AG04450 (cell line): ENCODE data around the gene TTC34. TPM values are rescaled to one million over a fixed set of nuclear protein-coding genes. Genes with fewer than 3 reads are reported as not detected.

Experiments
- CTCF ChIA-PET: fragments of 300-600, 350-600 bp; formaldehyde crosslinking; extraction: SDS; loops from one replicate; lab custom pipeline; 2022; ENCODE audit warnings: antibody characterized with exemption, inconsistent platforms; lab: Charles Lee
- POLR2A ChIA-PET: fragments of 350-600 bp; formaldehyde crosslinking; extraction: SDS; loops from one replicate; lab custom pipeline; 2021; ENCODE audit warnings: antibody characterized with exemption, inconsistent platforms; lab: Yijun Ruan, JAX
- DNase-seq: peaks from one replicate; pipeline ENCODE4 v3.0.0-alpha.2; 2011; ENCODE audit warnings: low read depth, low spot score
- H3K27ac ChIP-seq: one replicate; pipeline ENCODE4 v1.5.1; 2012; ENCODE audit warnings: low read depth, low read length, control low read depth
- H3K27me3 ChIP-seq: one replicate; pipeline ENCODE4 v1.6.0; 2012; ENCODE audit warnings: low read length; ENCODE audit not compliant: control insufficient read depth, insufficient read depth
- H3K4me3 ChIP-seq: 2 replicates; pipeline ENCODE4 v1.5.1; 2011; ENCODE audit warnings: mild to moderate bottlenecking, low read depth, low read length, control low read depth
- H3K9me3 ChIP-seq: 2 replicates; pipeline ENCODE4 v1.5.1; 2012; ENCODE audit warnings: low read length; ENCODE audit not compliant: control insufficient read depth, insufficient read depth
- polyA plus RNA-seq: library from polyadenylated mRNA; depleted of rRNA; stranded (reverse); fragments of >200 nt; gene quantifications from 2 replicates; pipeline ENCODE4 v1.2.3, GENCODE V29; 2011
- TF ChIP-seq, protein P1 (sequence below): IDR thresholded peaks from 2 replicates; pipeline ENCODE4 v1.5.1; 2011; ENCODE audit warnings: low read depth, low read length, control low read depth, inconsistent platforms

Gene TTC34
- polyA plus RNA-seq, 1 experiment: 0.06 TPM

DNA sequence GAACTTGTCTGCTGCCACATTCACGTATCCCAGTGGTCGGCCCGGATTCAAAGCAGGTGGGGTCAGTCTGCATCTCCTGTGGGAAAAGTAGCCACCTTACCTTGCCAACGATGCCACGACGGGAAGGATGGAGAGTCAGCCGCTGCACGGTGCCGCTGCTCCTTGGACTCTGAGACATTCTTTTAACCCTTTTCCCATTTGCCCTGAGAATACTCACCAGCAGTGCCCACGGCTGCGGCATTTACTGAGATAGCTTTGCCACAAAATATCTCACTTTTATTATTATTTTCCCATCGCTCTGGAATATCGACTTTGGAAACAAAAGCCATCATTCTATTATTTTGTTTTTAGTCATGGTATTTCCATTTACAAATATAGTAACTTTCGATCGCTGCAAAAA lies 15.3 kb upstream of the TTC34 start:
- Histone ChIP-seq H3K9me3 (peaks cover 91% of the 10 kb centered on the region), H3K27ac (no peak overlapping the region), H3K4me3 (no peak overlapping the region), H3K27me3 (no peaks in the 10 kb centered on the region)
- no peak for DNase-seq
- ChIA-PET CTCF (no interaction called here), POLR2A (no interaction called here)
- TF ChIP-seq, protein P1, sequence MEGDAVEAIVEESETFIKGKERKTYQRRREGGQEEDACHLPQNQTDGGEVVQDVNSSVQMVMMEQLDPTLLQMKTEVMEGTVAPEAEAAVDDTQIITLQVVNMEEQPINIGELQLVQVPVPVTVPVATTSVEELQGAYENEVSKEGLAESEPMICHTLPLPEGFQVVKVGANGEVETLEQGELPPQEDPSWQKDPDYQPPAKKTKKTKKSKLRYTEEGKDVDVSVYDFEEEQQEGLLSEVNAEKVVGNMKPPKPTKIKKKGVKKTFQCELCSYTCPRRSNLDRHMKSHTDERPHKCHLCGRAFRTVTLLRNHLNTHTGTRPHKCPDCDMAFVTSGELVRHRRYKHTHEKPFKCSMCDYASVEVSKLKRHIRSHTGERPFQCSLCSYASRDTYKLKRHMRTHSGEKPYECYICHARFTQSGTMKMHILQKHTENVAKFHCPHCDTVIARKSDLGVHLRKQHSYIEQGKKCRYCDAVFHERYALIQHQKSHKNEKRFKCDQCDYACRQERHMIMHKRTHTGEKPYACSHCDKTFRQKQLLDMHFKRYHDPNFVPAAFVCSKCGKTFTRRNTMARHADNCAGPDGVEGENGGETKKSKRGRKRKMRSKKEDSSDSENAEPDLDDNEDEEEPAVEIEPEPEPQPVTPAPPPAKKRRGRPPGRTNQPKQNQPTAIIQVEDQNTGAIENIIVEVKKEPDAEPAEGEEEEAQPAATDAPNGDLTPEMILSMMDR: no peak

DNA sequence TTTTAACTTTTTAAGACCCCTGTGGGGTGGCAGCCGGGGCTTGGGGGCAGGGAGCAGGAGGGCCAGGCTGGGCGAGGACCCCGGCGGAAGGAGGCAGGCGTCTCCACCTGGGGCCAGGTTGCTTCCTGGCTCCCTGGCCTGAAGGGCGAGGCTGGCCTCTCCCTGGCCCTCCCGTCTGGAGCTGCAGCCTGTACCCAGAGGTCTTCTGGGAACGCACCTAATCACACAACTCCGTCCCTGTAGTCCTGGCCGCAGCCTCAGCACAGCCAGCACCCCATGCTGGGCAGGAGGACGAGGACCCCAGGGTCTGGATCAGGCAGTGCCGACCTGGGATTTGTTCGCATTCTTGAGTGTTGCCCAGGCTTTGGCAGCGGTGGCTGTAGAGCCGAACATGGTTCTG lies 14.1 kb upstream of the TTC34 start:
- POLR2A ChIA-PET: no interaction called here
- no peak overlapping the region for H3K27ac ChIP-seq
- no peaks in the 10 kb centered on the region for H3K27me3 ChIP-seq
- TF ChIP-seq, protein P1: no peak
- H3K9me3 ChIP-seq: peaks cover 91% of the 10 kb centered on the region
- no peak overlapping the region for H3K4me3 ChIP-seq
- CTCF ChIA-PET: no interaction called here
- DNase-seq: no peak

- POLR2A ChIA-PET: no interaction called here
- Histone ChIP-seq H3K4me3 (no peak overlapping the region), H3K27me3 (no peaks in the 10 kb centered on the region), H3K9me3 (peaks cover 91% of the 10 kb centered on the region), H3K27ac (no peak overlapping the region)
- CTCF ChIA-PET: no interaction called here
- TF ChIP-seq, protein P1: no peak
- DNase-seq: no peak
Observed at GRCh38 chr1:2814511-2815075, 13.1 kb upstream of the TTC34 start.

DNA sequence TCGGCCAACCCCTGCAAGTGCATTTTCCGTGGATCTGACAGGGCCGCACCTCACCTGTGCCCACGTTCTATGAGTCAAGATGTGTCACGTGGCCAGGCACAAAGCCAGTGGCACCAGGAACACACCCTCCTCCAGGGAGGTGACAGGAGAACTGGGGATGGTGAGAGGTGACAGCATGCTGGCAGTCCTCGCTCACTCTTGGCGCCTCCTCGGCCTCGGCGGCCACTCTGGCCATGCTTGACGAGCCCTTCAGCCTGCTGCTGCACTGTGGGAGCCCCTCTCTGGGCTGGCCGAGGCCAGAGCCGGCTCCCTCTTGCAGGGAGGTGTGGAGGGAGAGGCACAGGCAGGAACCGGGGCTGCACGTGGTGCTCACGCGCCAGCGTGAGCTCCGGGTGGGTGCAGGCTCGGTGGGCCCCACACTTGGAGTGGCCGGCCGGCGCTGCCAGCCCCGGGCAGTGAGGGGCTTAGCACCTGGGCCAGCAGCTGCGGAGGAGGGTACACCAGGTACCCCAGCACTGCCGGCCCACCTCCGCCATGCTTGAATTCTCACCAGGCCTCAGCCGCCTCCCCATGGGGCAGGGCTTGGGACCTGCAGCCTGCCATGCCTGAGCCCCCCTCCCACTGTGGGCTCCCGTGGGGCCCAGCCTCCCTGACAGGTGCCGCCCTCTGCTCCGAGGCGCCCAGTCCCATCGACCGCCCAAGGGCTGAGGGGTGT lies 11.6 kb upstream of the TTC34 start:
- ChIA-PET POLR2A (no interaction called here), CTCF (no interaction called here)
- peaks cover 91% of the 10 kb centered on the region for H3K9me3 ChIP-seq

DNA sequence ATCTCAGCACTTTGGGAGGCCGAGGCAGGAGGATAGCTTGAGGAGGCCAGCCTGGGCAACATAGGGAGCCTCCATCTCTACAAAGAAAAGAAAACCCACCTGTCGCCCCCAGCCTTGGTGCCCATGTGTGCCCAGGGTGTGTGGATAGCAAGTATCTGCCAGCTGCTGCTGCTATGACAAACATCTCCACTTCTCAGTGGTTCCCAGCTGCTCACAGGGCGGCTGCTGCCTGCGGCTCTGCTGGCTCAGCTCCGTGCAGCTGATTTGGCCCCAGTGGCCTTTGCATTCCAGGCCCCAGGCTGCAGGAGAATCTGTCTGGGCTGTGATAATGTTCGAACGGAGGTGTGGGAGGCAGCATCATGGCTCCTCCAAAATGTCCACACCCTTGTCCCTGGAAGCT lies 10.6 kb upstream of the TTC34 start:
- DNase-seq: no peak
- H3K4me3 ChIP-seq: no peak overlapping the region
- no peaks in the 10 kb centered on the region for H3K27me3 ChIP-seq
- peaks cover 94% of the 10 kb centered on the region for H3K9me3 ChIP-seq
- ChIA-PET POLR2A (no interaction called here), CTCF (no interaction called here)
- TF ChIP-seq, protein P1: no peak
- no peak overlapping the region for H3K27ac ChIP-seq

More for the DNA sequence above, 11.6 kb upstream of the TTC34 start:
- H3K27ac ChIP-seq: no peak overlapping the region
- TF ChIP-seq, protein P1: no peak
- H3K27me3 ChIP-seq: no peaks in the 10 kb centered on the region
- H3K4me3 ChIP-seq: no peak overlapping the region
- DNase-seq: no peak
